ENCODE data around the gene TRABD2B. TPM values are rescaled to one million over a fixed set of nuclear protein-coding genes. Genes with fewer than 3 reads are reported as not detected.

TRABD2B gene
- total and polyA plus RNA-seq, 2 experiments from 2014 or later = 1.6 to 2.0 TPM

GRCh38 chr1:47885062-47885830 is 111.9 kb downstream of the TRABD2B start (continued):
- TF ChIP-seq, protein P1, sequence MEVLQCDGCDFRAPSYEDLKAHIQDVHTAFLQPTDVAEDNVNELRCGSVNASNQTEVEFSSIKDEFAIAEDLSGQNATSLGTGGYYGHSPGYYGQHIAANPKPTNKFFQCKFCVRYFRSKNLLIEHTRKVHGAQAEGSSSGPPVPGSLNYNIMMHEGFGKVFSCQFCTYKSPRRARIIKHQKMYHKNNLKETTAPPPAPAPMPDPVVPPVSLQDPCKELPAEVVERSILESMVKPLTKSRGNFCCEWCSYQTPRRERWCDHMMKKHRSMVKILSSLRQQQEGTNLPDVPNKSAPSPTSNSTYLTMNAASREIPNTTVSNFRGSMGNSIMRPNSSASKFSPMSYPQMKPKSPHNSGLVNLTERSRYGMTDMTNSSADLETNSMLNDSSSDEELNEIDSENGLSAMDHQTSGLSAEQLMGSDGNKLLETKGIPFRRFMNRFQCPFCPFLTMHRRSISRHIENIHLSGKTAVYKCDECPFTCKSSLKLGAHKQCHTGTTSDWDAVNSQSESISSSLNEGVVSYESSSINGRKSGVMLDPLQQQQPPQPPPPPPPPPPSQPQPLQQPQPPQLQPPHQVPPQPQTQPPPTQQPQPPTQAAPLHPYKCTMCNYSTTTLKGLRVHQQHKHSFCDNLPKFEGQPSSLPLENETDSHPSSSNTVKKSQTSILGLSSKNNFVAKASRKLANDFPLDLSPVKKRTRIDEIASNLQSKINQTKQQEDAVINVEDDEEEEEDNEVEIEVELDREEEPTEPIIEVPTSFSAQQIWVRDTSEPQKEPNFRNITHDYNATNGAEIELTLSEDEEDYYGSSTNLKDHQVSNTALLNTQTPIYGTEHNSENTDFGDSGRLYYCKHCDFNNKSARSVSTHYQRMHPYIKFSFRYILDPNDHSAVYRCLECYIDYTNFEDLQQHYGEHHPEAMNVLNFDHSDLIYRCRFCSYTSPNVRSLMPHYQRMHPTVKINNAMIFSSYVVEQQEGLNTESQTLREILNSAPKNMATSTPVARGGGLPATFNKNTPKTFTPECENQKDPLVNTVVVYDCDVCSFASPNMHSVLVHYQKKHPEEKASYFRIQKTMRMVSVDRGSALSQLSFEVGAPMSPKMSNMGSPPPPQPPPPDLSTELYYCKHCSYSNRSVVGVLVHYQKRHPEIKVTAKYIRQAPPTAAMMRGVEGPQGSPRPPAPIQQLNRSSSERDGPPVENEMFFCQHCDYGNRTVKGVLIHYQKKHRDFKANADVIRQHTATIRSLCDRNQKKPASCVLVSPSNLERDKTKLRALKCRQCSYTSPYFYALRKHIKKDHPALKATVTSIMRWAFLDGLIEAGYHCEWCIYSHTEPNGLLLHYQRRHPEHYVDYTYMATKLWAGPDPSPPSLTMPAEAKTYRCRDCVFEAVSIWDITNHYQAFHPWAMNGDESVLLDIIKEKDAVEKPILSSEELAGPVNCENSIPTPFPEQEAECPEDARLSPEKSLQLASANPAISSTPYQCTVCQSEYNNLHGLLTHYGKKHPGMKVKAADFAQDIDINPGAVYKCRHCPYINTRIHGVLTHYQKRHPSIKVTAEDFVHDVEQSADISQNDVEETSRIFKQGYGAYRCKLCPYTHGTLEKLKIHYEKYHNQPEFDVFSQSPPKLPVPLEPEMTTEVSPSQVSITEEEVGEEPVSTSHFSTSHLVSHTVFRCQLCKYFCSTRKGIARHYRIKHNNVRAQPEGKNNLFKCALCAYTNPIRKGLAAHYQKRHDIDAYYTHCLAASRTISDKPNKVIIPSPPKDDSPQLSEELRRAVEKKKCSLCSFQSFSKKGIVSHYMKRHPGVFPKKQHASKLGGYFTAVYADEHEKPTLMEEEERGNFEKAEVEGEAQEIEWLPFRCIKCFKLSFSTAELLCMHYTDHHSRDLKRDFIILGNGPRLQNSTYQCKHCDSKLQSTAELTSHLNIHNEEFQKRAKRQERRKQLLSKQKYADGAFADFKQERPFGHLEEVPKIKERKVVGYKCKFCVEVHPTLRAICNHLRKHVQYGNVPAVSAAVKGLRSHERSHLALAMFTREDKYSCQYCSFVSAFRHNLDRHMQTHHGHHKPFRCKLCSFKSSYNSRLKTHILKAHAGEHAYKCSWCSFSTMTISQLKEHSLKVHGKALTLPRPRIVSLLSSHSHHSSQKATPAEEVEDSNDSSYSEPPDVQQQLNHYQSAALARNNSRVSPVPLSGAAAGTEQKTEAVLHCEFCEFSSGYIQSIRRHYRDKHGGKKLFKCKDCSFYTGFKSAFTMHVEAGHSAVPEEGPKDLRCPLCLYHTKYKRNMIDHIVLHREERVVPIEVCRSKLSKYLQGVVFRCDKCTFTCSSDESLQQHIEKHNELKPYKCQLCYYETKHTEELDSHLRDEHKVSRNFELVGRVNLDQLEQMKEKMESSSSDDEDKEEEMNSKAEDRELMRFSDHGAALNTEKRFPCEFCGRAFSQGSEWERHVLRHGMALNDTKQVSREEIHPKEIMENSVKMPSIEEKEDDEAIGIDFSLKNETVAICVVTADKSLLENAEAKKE (CRISPR knock-in tag; IDR thresholded peaks at IDR 0.05) = no peak
- TF ChIP-seq POLR2AphosphoS5 (IDR thresholded peaks at IDR 0.05; ENCODE audit: low read depth) = no peak
- no peak for TF ChIP-seq EZH2phosphoT487 (IDR thresholded peaks at IDR 0.05; ENCODE audit: unreplicated experiment)
- no peak for TF ChIP-seq ZNF114 (CRISPR knock-in tag; IDR thresholded peaks at IDR 0.05)
- no peak for TF ChIP-seq EZH2 (IDR thresholded peaks at IDR 0.05; ENCODE audit: low read depth, unreplicated experiment)
- no peak for TF ChIP-seq STAT1 (IDR thresholded peaks at IDR 0.05; ENCODE audit: unreplicated experiment)

DNA sequence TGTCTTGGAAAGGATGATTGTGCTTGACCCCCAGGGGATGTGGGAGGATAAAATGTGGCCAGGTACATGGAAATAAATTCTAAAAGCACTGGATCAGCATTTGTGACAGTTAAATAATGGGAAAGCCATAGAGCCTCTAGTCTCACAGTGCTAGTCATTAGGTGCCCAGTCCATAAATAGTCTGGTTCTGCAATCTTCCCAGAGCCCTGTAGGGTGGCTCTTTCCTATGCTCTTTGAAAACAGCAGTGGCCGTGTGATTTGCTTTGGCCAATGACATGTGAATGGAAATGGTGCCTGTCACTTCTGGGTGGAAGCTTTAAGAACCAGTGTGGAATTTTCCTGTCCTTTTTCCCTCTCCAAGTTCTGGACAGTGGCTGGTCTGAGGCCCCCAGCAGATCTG is 113.2 kb downstream of the TRABD2B start:
- no peak overlapping the region for H3K4me3 Mint-ChIP-seq
- H3K9me2 ChIP-seq (ENCODE audit: insufficient read depth) = no peaks in the 10 kb centered on the region
- ATAC-seq (no peak), DNase-seq (ENCODE audit: low spot score) (no peak)
- H2AFZ ChIP-seq = no peak overlapping the region
- no peaks in the 10 kb centered on the region for H3K9me3 Mint-ChIP-seq
- no peaks in the 10 kb centered on the region for H3K36me3 Mint-ChIP-seq (ENCODE audit: low read depth)
- no peak overlapping the region for H3K4me3 ChIP-seq
- no peaks in the 10 kb centered on the region for H3K79me2 ChIP-seq (replicated peaks; ENCODE audit: insufficient read depth)
- H3K4me1 ChIP-seq (ENCODE audit: insufficient read depth) = 0 out of 2 replicates have a peak, but pooled peaks cover 3% of the 10 kb centered on the region
- no peak overlapping the region for H3K27ac ChIP-seq (ENCODE audit: low read depth)
- no peak overlapping the region for H3K27ac Mint-ChIP-seq
- no peaks in the 10 kb centered on the region for H3K36me3 ChIP-seq (ENCODE audit: insufficient read depth)
- no peak for TF ChIP-seq EZH2 (IDR thresholded peaks at IDR 0.05; ENCODE audit: low read depth, unreplicated experiment)
- TF ChIP-seq ZNF114 (CRISPR knock-in tag; IDR thresholded peaks at IDR 0.05) = no peak
- TF ChIP-seq EZH2phosphoT487 (IDR thresholded peaks at IDR 0.05; ENCODE audit: unreplicated experiment) = no peak
- no peak for TF ChIP-seq NANOG (IDR thresholded peaks at IDR 0.05; ENCODE audit: borderline replicate concordance)
- no peak for TF ChIP-seq CTCF (conservative IDR thresholded peaks at IDR 0.05; ENCODE audit: low read depth in 2 of 2)
- TF ChIP-seq CREB1 (CRISPR knock-in tag; IDR thresholded peaks at IDR 0.05; ENCODE audit: low read depth) = no peak
- TF ChIP-seq STAT1 (IDR thresholded peaks at IDR 0.05; ENCODE audit: unreplicated experiment) = no peak
- no peak for TF ChIP-seq POLR2AphosphoS5 (IDR thresholded peaks at IDR 0.05; ENCODE audit: low read depth)
- no peak for TF ChIP-seq ZNF331 (CRISPR knock-in tag; IDR thresholded peaks at IDR 0.05; ENCODE audit: low read depth)
- peaks cover 6% of the 10 kb centered on the region; the same call in 1 of the 2 replicates for H4K20me1 ChIP-seq (replicated peaks; ENCODE audit: insufficient read depth)
- peaks cover 15% of the 10 kb centered on the region for H3K4me1 Mint-ChIP-seq
- no peaks in the 10 kb centered on the region for H3F3A ChIP-seq (replicated peaks; ENCODE audit: low read depth)
- H3K27me3 Mint-ChIP-seq (ENCODE audit: insufficient read depth, low read depth, poor library complexity) = no peaks in the 10 kb centered on the region
- H3K27me3 ChIP-seq (ENCODE audit: insufficient read depth) = no peaks in the 10 kb centered on the region
- no peak overlapping the region for H3K4me2 ChIP-seq
